IMR-90 (cell line): ENCODE data around the gene SBF2. TPM values are rescaled to one million over a fixed set of nuclear protein-coding genes. Genes with fewer than 3 reads are reported as not detected.

Experiments used
- ATAC-seq: fragments of 200-7000 bp; cut with Tn5 transposase; 2 replicates; pipeline ENCODE4 v1.9.1; 2020; ENCODE audit warnings: low read depth, mild to moderate bottlenecking, moderate library complexity
- BruUV-seq: library from RNA; stranded (reverse); fragments of 400-500 nt; replicated peaks from 2 replicates; lab custom pipeline; 2021; lab: Mats Ljungman, UMichigan
- CTCF ChIA-PET: fragments of 300-600 bp; formaldehyde crosslinking; extraction: SDS; loops from one replicate; lab custom pipeline; 2021; ENCODE audit warnings: antibody characterized with exemption; lab: Yijun Ruan, JAX
- POLR2A ChIA-PET: fragments of 300-600 bp; sonication (Branson Sonifier 250); formaldehyde crosslinking; loops from one replicate; lab custom pipeline; 2022; ENCODE audit warnings: antibody characterized with exemption; ENCODE audit not compliant: unreplicated experiment; lab: Charles Lee
- DNase-seq: peaks from one replicate; pipeline ENCODE4 v3.0.0; 2013
- H2AFZ ChIP-seq: replicated peaks from 2 replicates; pipeline ENCODE3; 2013; ENCODE audit warnings: low read length, mild to moderate bottlenecking; ENCODE audit not compliant: poor library complexity
- H2AK5ac ChIP-seq: 2 replicates; pipeline ENCODE4 v1.6.1; 2013; ENCODE audit warnings: low read depth, low read length, inconsistent platforms
- H2AK9ac ChIP-seq: replicated peaks from 2 replicates; pipeline ENCODE3; 2013; ENCODE audit warnings: mild to moderate bottlenecking, low read depth, low read length, moderate library complexity; ENCODE audit not compliant: poor library complexity
- H2BK120ac ChIP-seq: 2 replicates; pipeline ENCODE4 v1.6.1; 2013; ENCODE audit warnings: low read depth, low read length, inconsistent platforms
- H2BK15ac ChIP-seq: 3 replicates; pipeline ENCODE4 v1.6.1; 2013; ENCODE audit warnings: low read depth, low read length, inconsistent platforms
- H2BK20ac ChIP-seq: 2 replicates; pipeline ENCODE4 v1.6.1; 2013; ENCODE audit warnings: low read depth, mild to moderate bottlenecking, inconsistent platforms, low read length, moderate library complexity
- H2BK5ac ChIP-seq: 2 replicates; pipeline ENCODE4 v1.6.1; 2013; ENCODE audit warnings: mild to moderate bottlenecking, low read depth, low read length, inconsistent platforms; ENCODE audit not compliant: poor library complexity, severe bottlenecking
- H3K14ac ChIP-seq: replicated peaks from 2 replicates; pipeline ENCODE4 v1.6.1; 2013; ENCODE audit warnings: low read depth, low read length, inconsistent platforms
- H3K18ac ChIP-seq: 2 replicates; pipeline ENCODE4 v1.6.1; 2013; ENCODE audit warnings: low read depth, low read length, control low read depth
- H3K23ac ChIP-seq: 2 replicates; pipeline ENCODE4 v1.6.1; 2013; ENCODE audit warnings: low read depth, low read length, inconsistent platforms
- H3K27ac ChIP-seq: 2 replicates; pipeline ENCODE4 v1.5.1; 2013; ENCODE audit warnings: mild to moderate bottlenecking, control low read depth, low read length; ENCODE audit not compliant: insufficient read depth
- H3K27me3 ChIP-seq: 2 replicates; pipeline ENCODE4 v1.6.1; 2013; ENCODE audit warnings: low read length; ENCODE audit not compliant: control insufficient read depth, insufficient read depth
- H3K36me3 ChIP-seq: 2 replicates; pipeline ENCODE4 v1.6.1; 2013; ENCODE audit warnings: low read length, mixed read lengths; ENCODE audit not compliant: control insufficient read depth, insufficient read depth
- H3K4ac ChIP-seq: 2 replicates; pipeline ENCODE4 v1.6.1; 2013; ENCODE audit warnings: low read depth, low read length, inconsistent platforms
- H3K4me1 ChIP-seq: 2 replicates; pipeline ENCODE4 v1.6.1; 2013; ENCODE audit warnings: low read length, mixed read lengths; ENCODE audit not compliant: control insufficient read depth, insufficient read depth
- H3K4me2 ChIP-seq: 2 replicates; pipeline ENCODE4 v1.6.1; 2013; ENCODE audit warnings: low read depth, mild to moderate bottlenecking, control low read depth, low read length, moderate library complexity
- H3K4me3 ChIP-seq: 2 replicates; pipeline ENCODE4 v1.5.1; 2013; ENCODE audit warnings: low read depth, mild to moderate bottlenecking, control low read depth, low read length, moderate library complexity; ENCODE audit not compliant: insufficient read depth
- H3K56ac ChIP-seq: 2 replicates; pipeline ENCODE4 v1.6.1; 2013; ENCODE audit warnings: low read length, inconsistent platforms; ENCODE audit not compliant: insufficient read depth; ENCODE audit errors: extremely low read depth
- H3K79me1 ChIP-seq, 2 experiments: 2 replicates each; pipeline ENCODE4 v1.6.1; 2013; ENCODE audit warnings: low read length in 2 of 2, inconsistent platforms in 1 of 2, low read depth in 1 of 2
- H3K9ac ChIP-seq: 2 replicates; pipeline ENCODE4 v1.6.1; 2013; ENCODE audit warnings: low read depth, low read length, control low read depth
- H3K9me1 ChIP-seq: 2 replicates; pipeline ENCODE4 v1.6.1; 2013; ENCODE audit warnings: low read length, inconsistent platforms; ENCODE audit not compliant: insufficient read depth
- H3K9me3 ChIP-seq: 2 replicates; pipeline ENCODE4 v1.6.1; 2013; ENCODE audit warnings: low read length; ENCODE audit not compliant: control insufficient read depth, insufficient read depth
- H4K20me1 ChIP-seq: 2 replicates; pipeline ENCODE4 v1.6.1; 2013; ENCODE audit warnings: low read length, inconsistent platforms; ENCODE audit not compliant: insufficient read depth
- H4K5ac ChIP-seq: 2 replicates; pipeline ENCODE4 v1.6.1; 2013; ENCODE audit warnings: mild to moderate bottlenecking, low read depth, low read length, control low read depth
- H4K8ac ChIP-seq, 2 experiments: 2 replicates each; pipeline ENCODE4 v1.6.1; 2013; ENCODE audit warnings: low read depth in 2 of 2, low read length in 2 of 2, control low read depth in 1 of 2, inconsistent platforms in 1 of 2
- H4K91ac ChIP-seq: 2 replicates; pipeline ENCODE4 v1.6.1; 2013; ENCODE audit warnings: low read depth, low read length, inconsistent platforms; ENCODE audit not compliant: insufficient read depth
- FOS ChIP-seq: fragments of 150-350 bp; IDR thresholded peaks from 2 replicates; pipeline ENCODE4 v1.6.1; 2016; ENCODE audit warnings: low read depth, low read length
- MAFK ChIP-seq: IDR thresholded peaks from 2 replicates; pipeline ENCODE4 v1.6.1; 2012; ENCODE audit warnings: low read depth, low read length, improper control_type of control experiment
- MAZ ChIP-seq: IDR thresholded peaks from 2 replicates; pipeline ENCODE4 v1.6.1; 2012; ENCODE audit warnings: low read depth, mild to moderate bottlenecking, low read length, improper control_type of control experiment, moderate library complexity, borderline replicate concordance
- NFE2L2 ChIP-seq: fragments of 150-350 bp; IDR thresholded peaks from 2 replicates; pipeline ENCODE4 v1.6.1; 2016; ENCODE audit warnings: low read depth, mild to moderate bottlenecking, low read length
- RAD21 ChIP-seq: IDR thresholded peaks from 2 replicates; pipeline ENCODE4 v1.6.1; 2012; ENCODE audit warnings: low read length, improper control_type of control experiment
- RCOR1 ChIP-seq: IDR thresholded peaks from 2 replicates; pipeline ENCODE4 v1.6.1; 2012; ENCODE audit warnings: mild to moderate bottlenecking, low read length, improper control_type of control experiment; ENCODE audit not compliant: insufficient replicate concordance
- RFX5 ChIP-seq: IDR thresholded peaks from 2 replicates; pipeline ENCODE4 v1.8.0; 2012; ENCODE audit warnings: low read depth, mild to moderate bottlenecking, low read length, moderate library complexity
- USF2 ChIP-seq: fragments of 150-350 bp; IDR thresholded peaks from 2 replicates; pipeline ENCODE4 v1.6.1; 2017; ENCODE audit warnings: mild to moderate bottlenecking, antibody characterized with exemption, low read length, low read depth
- WGBS, 2 experiments: methylation state at CpG; one replicate each; pipeline versions ENCODE4 v1.1.5 to v1.1.7; 2013; ENCODE audit warnings: missing lambda C conversion rate in 2 of 2; ENCODE audit not compliant: insufficient read length in 1 of 2; ENCODE audit errors: extremely low coverage in 2 of 2; 5-methylcytosine and 5-hydroxymethylcytosine counted together
- dilution Hi-C: fragments of 300-500 bp; cut with HindIII; formaldehyde crosslinking; loops from one replicate; pipeline ENCODE4 v1.14.3; 2018; ENCODE audit warnings: low sequenced_read_pairs; ENCODE audit not compliant: unreplicated experiment
- in situ Hi-C: fragments of 300-500 bp; cut with MboI; formaldehyde crosslinking; loops from 3 replicates; pipeline ENCODE4 v1.14.3; 2019; ENCODE audit warnings: low sequenced_read_pairs, inconsistent platforms, mixed read lengths
- intact Hi-C: fragments of 100-400 bp; cut with micrococcal nuclease; formaldehyde crosslinking; loops from 2 replicates; pipeline ENCODE4 v1.10.0; 2022
- polyA plus RNA-seq, 3 experiments: library from polyadenylated mRNA; depleted of rRNA; stranded (reverse); fragments of >200 nt; gene quantifications; 2 replicates each; pipeline ENCODE4 v1.2.3, GENCODE V29; 2012; ENCODE audit warnings: low replicate concordance in 1 of 3
- total RNA-seq: library from RNA; depleted of rRNA; stranded (reverse); fragments of >200 nt; gene quantifications from 2 replicates; pipeline ENCODE4 v1.2.3, GENCODE V29; 2012
- TF ChIP-seq, protein P1 (sequence below): conservative IDR thresholded peaks from 2 replicates; pipeline ENCODE4 v1.5.1; 2012; ENCODE audit warnings: mild to moderate bottlenecking, low read depth, low read length, improper control_type of control experiment

The SBF2 gene
- total and polyA plus RNA-seq, 2 of the 4 experiments (the other 2 are of a cell fraction) = 23.8 to 51.8 TPM

GRCh38 chr11:10067629-10068300, 226.3 kb downstream of the SBF2 start:
- H3K56ac ChIP-seq = no peak overlapping the region
- no peak overlapping the region for H3K4me3 ChIP-seq
- no peak overlapping the region for H2AK9ac ChIP-seq
- no peak overlapping the region for H3K4me2 ChIP-seq
- H3K9me3 ChIP-seq = peaks cover 3% of the 10 kb centered on the region; the same call in 1 of the 2 replicates
- no peaks in the 10 kb centered on the region for H3K27me3 ChIP-seq
- no peak overlapping the region for H3K4ac ChIP-seq
- H3K36me3 ChIP-seq = no peaks in the 10 kb centered on the region
- no peak overlapping the region for H2AFZ ChIP-seq
- no peak overlapping the region for H2BK15ac ChIP-seq
- TF ChIP-seq USF2 (no peak), NFE2L2 (no peak), MAZ (no peak), RFX5 (no peak), MAFK (no peak), RCOR1 (no peak), FOS (no peak), RAD21 (no peak)
- TF ChIP-seq, protein P1, sequence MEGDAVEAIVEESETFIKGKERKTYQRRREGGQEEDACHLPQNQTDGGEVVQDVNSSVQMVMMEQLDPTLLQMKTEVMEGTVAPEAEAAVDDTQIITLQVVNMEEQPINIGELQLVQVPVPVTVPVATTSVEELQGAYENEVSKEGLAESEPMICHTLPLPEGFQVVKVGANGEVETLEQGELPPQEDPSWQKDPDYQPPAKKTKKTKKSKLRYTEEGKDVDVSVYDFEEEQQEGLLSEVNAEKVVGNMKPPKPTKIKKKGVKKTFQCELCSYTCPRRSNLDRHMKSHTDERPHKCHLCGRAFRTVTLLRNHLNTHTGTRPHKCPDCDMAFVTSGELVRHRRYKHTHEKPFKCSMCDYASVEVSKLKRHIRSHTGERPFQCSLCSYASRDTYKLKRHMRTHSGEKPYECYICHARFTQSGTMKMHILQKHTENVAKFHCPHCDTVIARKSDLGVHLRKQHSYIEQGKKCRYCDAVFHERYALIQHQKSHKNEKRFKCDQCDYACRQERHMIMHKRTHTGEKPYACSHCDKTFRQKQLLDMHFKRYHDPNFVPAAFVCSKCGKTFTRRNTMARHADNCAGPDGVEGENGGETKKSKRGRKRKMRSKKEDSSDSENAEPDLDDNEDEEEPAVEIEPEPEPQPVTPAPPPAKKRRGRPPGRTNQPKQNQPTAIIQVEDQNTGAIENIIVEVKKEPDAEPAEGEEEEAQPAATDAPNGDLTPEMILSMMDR = no peak
- H3K27ac ChIP-seq = no peak overlapping the region
- POLR2A ChIA-PET = no interaction called here
- WGBS, 2 experiments = no CpG with 5 or more reads among the region's 3 CpGs
- peaks cover 3% of the 10 kb centered on the region; the same call in 1 of the 2 replicates for H3K9me1 ChIP-seq
- H2BK20ac ChIP-seq = no peak overlapping the region
- H2BK120ac ChIP-seq = no peak overlapping the region
- H3K9ac ChIP-seq = no peak overlapping the region
- intact Hi-C loops (no loop called here), dilution Hi-C loops (no loop called here), in situ Hi-C loops (no loop called here)
- H2AK5ac ChIP-seq = no peak overlapping the region
- H3K18ac ChIP-seq = no peak overlapping the region
- ATAC-seq (no peak), DNase-seq (no peak)
- no peak overlapping the region for H4K8ac ChIP-seq
- no peak overlapping the region for H3K14ac ChIP-seq
- H2BK5ac ChIP-seq = no peak overlapping the region
- no TSS peak for BruUV-seq
- H3K4me1 ChIP-seq = peaks cover 3% of the 10 kb centered on the region
- H4K20me1 ChIP-seq = no peaks in the 10 kb centered on the region; the same call in 1 of the 2 replicates
- H3K79me1 ChIP-seq = peaks cover 17 to 31% of the 10 kb centered on the region in 2 experiments
- no peak overlapping the region for H3K23ac ChIP-seq
- CTCF ChIA-PET = interaction anchor here (0.5 to 1.3 kb wide), 2 partner anchors 9 to 197 kb away, joined by 4 read pairs; no protein-coding TSS in a partner anchor
- H4K5ac ChIP-seq = peak overlapping the region; percentile 69; the same call in 1 of the 2 replicates
- no peak overlapping the region for H4K91ac ChIP-seq
